A673 (cell line): ENCODE data around the gene CRADD. TPM values are rescaled to one million over a fixed set of nuclear protein-coding genes. Genes with fewer than 3 reads are reported as not detected.

Source experiments
- BruUV-seq: library from RNA; stranded (reverse); fragments of 400-500 nt; replicated peaks from 2 replicates; lab custom pipeline; 2021; lab: Mats Ljungman, UMichigan
- CTCF ChIA-PET: fragments of 300-600 bp; sonication (Branson Sonifier 250); formaldehyde crosslinking; loops from one replicate; lab custom pipeline; 2022; ENCODE audit warnings: antibody characterized with exemption; lab: Charles Lee
- POLR2A ChIA-PET: fragments of 300-600 bp; sonication (Branson Sonifier 250); formaldehyde crosslinking; loops from one replicate; lab custom pipeline; 2022; ENCODE audit warnings: antibody characterized with exemption; ENCODE audit not compliant: low non-redundant PET; lab: Charles Lee
- DNase-seq: peaks from one replicate; pipeline ENCODE4 v3.0.0-alpha.2; 2015; ENCODE audit warnings: low spot score
- H3K27ac ChIP-seq: fragments of 200-600 bp; sonication (generic); 2 replicates; pipeline ENCODE4 v1.5.1; 2016; ENCODE audit warnings: mixed run types, low read depth, mild to moderate bottlenecking, mixed read lengths, antibody characterized with exemption, low read length; ENCODE audit not compliant: poor library complexity, severe bottlenecking
- H3K27me3 ChIP-seq: fragments of 200-600 bp; sonication (generic); replicated peaks from 2 replicates; pipeline ENCODE4 v1.6.1; 2017; ENCODE audit warnings: mixed run types, low read depth, mild to moderate bottlenecking, mixed read lengths, antibody characterized with exemption, low read length; ENCODE audit not compliant: insufficient read depth, poor library complexity
- H3K36me3 ChIP-seq: fragments of 200-600 bp; sonication (generic); 2 replicates; pipeline ENCODE4 v1.6.1; 2016; ENCODE audit warnings: mixed run types, mild to moderate bottlenecking, mixed read lengths, antibody characterized with exemption, low read length; ENCODE audit not compliant: insufficient read depth, poor library complexity, severe bottlenecking
- H3K4me1 ChIP-seq: fragments of 200-600 bp; sonication (generic); 2 replicates; pipeline ENCODE4 v1.6.1; 2017; ENCODE audit warnings: mixed run types, mild to moderate bottlenecking, mixed read lengths, antibody characterized with exemption, low read length; ENCODE audit not compliant: insufficient read depth, poor library complexity, severe bottlenecking
- H3K4me3 ChIP-seq: fragments of 200-600 bp; sonication (generic); 2 replicates; pipeline ENCODE4 v1.5.1; 2016; ENCODE audit warnings: low read depth, mixed run types, mild to moderate bottlenecking, mixed read lengths, low read length; ENCODE audit not compliant: poor library complexity, severe bottlenecking
- H3K9me3 ChIP-seq: fragments of 200-600 bp; sonication (generic); 2 replicates; pipeline ENCODE4 v1.6.1; 2016; ENCODE audit warnings: mixed run types, low read depth, mild to moderate bottlenecking, mixed read lengths, antibody characterized with exemption, low read length; ENCODE audit not compliant: poor library complexity, severe bottlenecking
- CTCF ChIP-seq: fragments of 300-800, 200-600 bp; sonication (generic); conservative IDR thresholded peaks from 2 replicates; pipeline ENCODE4 v1.5.1; 2017; ENCODE audit warnings: low read depth, mild to moderate bottlenecking, antibody characterized with exemption, low read length, moderate library complexity, mixed read lengths
- EZH2 ChIP-seq: fragments of 200-600 bp; sonication (generic); IDR thresholded peaks from 2 replicates; pipeline ENCODE4 v1.6.1; 2017; ENCODE audit warnings: borderline replicate concordance, low read depth, mild to moderate bottlenecking, mixed read lengths, antibody characterized with exemption, low read length; ENCODE audit not compliant: poor library complexity, severe bottlenecking
- intact Hi-C: fragments of 100-400 bp; cut with micrococcal nuclease; formaldehyde crosslinking; loops from one replicate; pipeline ENCODE4 v1.10.0; 2022; ENCODE audit not compliant: unreplicated experiment
- total RNA-seq: library from RNA; stranded (reverse); gene quantifications from 2 replicates; pipeline ENCODE4 v1.2.3, GENCODE V29; 2021

Gene CRADD
- total RNA-seq, 1 experiment from 2014 or later: 9.1 TPM

GRCh38 chr12:93850481-93851256 lies 173.5 kb downstream of the CRADD start:
- Histone ChIP-seq H3K27me3 (no peaks in the 10 kb centered on the region), H3K9me3 (no peaks in the 10 kb centered on the region), H3K4me1 (no peaks in the 10 kb centered on the region), H3K4me3 (no peak overlapping the region), H3K36me3 (no peaks in the 10 kb centered on the region), H3K27ac (no peak overlapping the region)
- TF ChIP-seq CTCF (no peak), EZH2 (no peak)
- no TSS peak for BruUV-seq
- CTCF ChIA-PET: no interaction called here
- intact Hi-C loops: no loop called here
- POLR2A ChIA-PET: no interaction called here
- DNase-seq: no peak

GRCh38 chr12:93851257-93851671 lies 174.1 kb downstream of the CRADD start:
- H3K9me3 ChIP-seq: no peaks in the 10 kb centered on the region
- no peak for TF ChIP-seq EZH2
- TF ChIP-seq CTCF: no peak
- POLR2A ChIA-PET: no interaction called here
- BruUV-seq: no TSS peak
- H3K36me3 ChIP-seq: no peaks in the 10 kb centered on the region
- intact Hi-C loops: no loop called here
- H3K4me3 ChIP-seq: no peak overlapping the region
- DNase-seq: no peak
- CTCF ChIA-PET: no interaction called here
- no peak overlapping the region for H3K27ac ChIP-seq
- no peaks in the 10 kb centered on the region for H3K27me3 ChIP-seq
- no peaks in the 10 kb centered on the region for H3K4me1 ChIP-seq

GRCh38 chr12:93852173-93852591 lies 175.0 kb downstream of the CRADD start:
- H3K27me3 ChIP-seq: no peaks in the 10 kb centered on the region
- no peak overlapping the region for H3K4me3 ChIP-seq
- BruUV-seq: no TSS peak
- peaks cover under 1% of the 10 kb centered on the region for H3K4me1 ChIP-seq
- H3K9me3 ChIP-seq: no peaks in the 10 kb centered on the region
- intact Hi-C loops: no loop called here
- ChIA-PET POLR2A (no interaction called here), CTCF (no interaction called here)
- H3K27ac ChIP-seq: no peak overlapping the region
- no peaks in the 10 kb centered on the region for H3K36me3 ChIP-seq
- TF ChIP-seq EZH2 (no peak), CTCF (no peak)
- no peak for DNase-seq
